ENCODE data around the gene CCDC97.

The CCDC97 gene

GRCh38 chr19:41320185-41320518 lies 10.2 kb downstream of the CCDC97 start:
- in situ Hi-C loops (cut with HindIII; ENCODE audit: low sequenced_read_pairs) = no loop called here
- TF ChIP-seq, protein P1, sequence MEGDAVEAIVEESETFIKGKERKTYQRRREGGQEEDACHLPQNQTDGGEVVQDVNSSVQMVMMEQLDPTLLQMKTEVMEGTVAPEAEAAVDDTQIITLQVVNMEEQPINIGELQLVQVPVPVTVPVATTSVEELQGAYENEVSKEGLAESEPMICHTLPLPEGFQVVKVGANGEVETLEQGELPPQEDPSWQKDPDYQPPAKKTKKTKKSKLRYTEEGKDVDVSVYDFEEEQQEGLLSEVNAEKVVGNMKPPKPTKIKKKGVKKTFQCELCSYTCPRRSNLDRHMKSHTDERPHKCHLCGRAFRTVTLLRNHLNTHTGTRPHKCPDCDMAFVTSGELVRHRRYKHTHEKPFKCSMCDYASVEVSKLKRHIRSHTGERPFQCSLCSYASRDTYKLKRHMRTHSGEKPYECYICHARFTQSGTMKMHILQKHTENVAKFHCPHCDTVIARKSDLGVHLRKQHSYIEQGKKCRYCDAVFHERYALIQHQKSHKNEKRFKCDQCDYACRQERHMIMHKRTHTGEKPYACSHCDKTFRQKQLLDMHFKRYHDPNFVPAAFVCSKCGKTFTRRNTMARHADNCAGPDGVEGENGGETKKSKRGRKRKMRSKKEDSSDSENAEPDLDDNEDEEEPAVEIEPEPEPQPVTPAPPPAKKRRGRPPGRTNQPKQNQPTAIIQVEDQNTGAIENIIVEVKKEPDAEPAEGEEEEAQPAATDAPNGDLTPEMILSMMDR (IDR thresholded peaks at IDR 0.05; ENCODE audit: low read depth, low read length) = no peak
- no peak for DNase-seq (ENCODE audit: low read depth, low spot score)
- no peak overlapping the region for H3K4me3 ChIP-seq (ENCODE audit: low read depth, low read length)

DNA sequence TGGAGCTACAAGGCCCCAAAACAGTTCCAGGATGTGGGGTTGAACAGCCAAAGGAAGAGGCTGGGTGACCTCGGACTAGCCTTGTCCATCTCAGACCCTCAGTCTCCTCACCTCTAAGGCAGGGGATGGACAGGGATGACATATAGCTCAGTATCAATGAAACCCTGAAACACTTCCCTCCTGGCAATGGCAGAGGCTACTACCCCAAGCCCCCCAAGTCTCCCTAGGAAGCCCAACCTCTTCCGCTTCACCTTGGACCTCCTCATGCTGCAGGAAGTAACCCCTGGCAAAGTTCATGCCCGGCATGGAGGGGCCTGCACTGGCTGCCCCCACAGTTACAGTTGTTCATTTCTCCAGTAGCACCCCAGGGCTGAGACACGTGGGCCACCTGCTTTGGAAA lies 10.6 kb downstream of the CCDC97 start:
- in situ Hi-C loops (cut with HindIII; ENCODE audit: low sequenced_read_pairs) = no loop called here
- no peak overlapping the region for H3K4me3 ChIP-seq (ENCODE audit: low read depth, low read length)
- DNase-seq (ENCODE audit: low read depth, low spot score) = no peak
- TF ChIP-seq, protein P1 (IDR thresholded peaks at IDR 0.05; ENCODE audit: low read depth, low read length) = no peak

DNA sequence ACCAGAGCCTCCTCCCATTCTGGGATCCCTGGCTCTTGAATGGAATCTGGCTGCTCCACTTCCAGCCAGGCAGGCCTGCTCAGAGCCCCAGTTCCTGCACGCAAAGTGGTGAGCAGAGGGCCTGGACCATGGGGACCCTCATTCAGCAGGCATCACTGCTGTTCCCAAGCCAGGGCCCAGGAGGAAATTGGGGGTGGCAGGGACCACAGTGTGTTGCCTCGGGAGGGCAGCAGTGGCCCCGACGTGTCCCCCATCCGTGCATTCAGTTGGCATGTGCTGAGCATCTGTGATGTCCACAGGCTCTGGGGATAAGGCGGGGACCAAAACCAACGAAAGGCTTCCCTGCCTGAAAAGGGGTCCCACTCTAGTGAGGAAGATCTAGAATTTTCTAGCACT lies 11.2 kb downstream of the CCDC97 start:
- DNase-seq (ENCODE audit: low read depth, low spot score) = no peak
- in situ Hi-C loops (cut with HindIII; ENCODE audit: low sequenced_read_pairs) = no loop called here
- TF ChIP-seq, protein P1 (IDR thresholded peaks at IDR 0.05; ENCODE audit: low read depth, low read length) = no peak
- H3K4me3 ChIP-seq (ENCODE audit: low read depth, low read length) = no peak overlapping the region

GRCh38 chr19:41321600-41322270 lies 11.8 kb downstream of the CCDC97 start:
- TF ChIP-seq, protein P1 (IDR thresholded peaks at IDR 0.05; ENCODE audit: low read depth, low read length) = peak; percentile 85
- no peak overlapping the region for H3K4me3 ChIP-seq (ENCODE audit: low read depth, low read length)
- DNase-seq (ENCODE audit: low read depth, low spot score) = peak; percentile 85
- in situ Hi-C loops (cut with HindIII; ENCODE audit: low sequenced_read_pairs) = no loop called here

DNA sequence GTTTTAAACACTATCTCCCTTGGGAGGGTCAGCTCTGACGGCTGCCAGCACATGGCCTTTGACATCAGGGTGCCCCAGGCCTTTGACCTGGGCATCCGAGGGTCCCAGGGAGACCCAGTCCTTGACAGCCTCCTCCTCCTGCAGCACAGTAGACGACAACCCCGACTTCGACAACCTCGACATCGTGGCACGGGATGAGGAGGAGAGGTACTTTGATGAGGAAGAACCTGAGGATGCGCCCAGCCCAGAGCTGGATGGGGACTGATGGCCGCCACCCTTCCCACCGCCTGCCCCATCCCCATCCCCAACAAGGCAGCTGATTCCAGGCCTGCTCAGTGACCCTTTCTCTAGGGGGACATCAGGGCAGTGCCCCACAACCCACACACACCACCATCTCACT lies 12.5 kb downstream of the CCDC97 start:
- TF ChIP-seq, protein P1 (IDR thresholded peaks at IDR 0.05; ENCODE audit: low read depth, low read length) = no peak
- in situ Hi-C loops (cut with HindIII; ENCODE audit: low sequenced_read_pairs) = no loop called here
- DNase-seq (ENCODE audit: low read depth, low spot score) = no peak
- no peak overlapping the region for H3K4me3 ChIP-seq (ENCODE audit: low read depth, low read length)

GRCh38 chr19:41323023-41323422 lies 13.1 kb downstream of the CCDC97 start:
- no peak overlapping the region for H3K4me3 ChIP-seq (ENCODE audit: low read depth, low read length)
- TF ChIP-seq, protein P1 (IDR thresholded peaks at IDR 0.05; ENCODE audit: low read depth, low read length) = peak; percentile 4
- peak; percentile 79 for DNase-seq (ENCODE audit: low read depth, low spot score)
- in situ Hi-C loops (cut with HindIII; ENCODE audit: low sequenced_read_pairs) = no loop called here

Data from astrocyte of the spinal cord (primary cell).